PFSK-1 (cell line): Measurements from ENCODE around the gene FAM168A.

Source experiments
- FOXP2 ChIP-seq: optimal IDR thresholded peaks from 2 replicates; pipeline ENCODE3; 2011; ENCODE audit warnings: borderline replicate concordance, control low read depth, inconsistent platforms; ENCODE audit not compliant: insufficient read depth; ENCODE audit errors: extremely low read length, extremely low read depth
- POLR2AphosphoS5 ChIP-seq: IDR thresholded peaks from 2 replicates; pipeline ENCODE4 v1.6.1; 2012; ENCODE audit warnings: low read depth, mild to moderate bottlenecking, control low read depth, low read length, moderate library complexity
- SIN3A ChIP-seq: IDR thresholded peaks from 2 replicates; pipeline ENCODE4 v1.6.1; 2012; ENCODE audit warnings: mild to moderate bottlenecking, low read length, moderate library complexity, borderline replicate concordance; ENCODE audit not compliant: insufficient read depth
- TAF1 ChIP-seq: IDR thresholded peaks from 2 replicates; pipeline ENCODE4 v1.6.1; 2012; ENCODE audit warnings: low read length, control low read depth, borderline replicate concordance; ENCODE audit not compliant: insufficient read depth
- TF ChIP-seq, protein P1 (sequence below), 2 experiments: IDR thresholded peaks; 2 replicates each; pipeline versions ENCODE4 v1.6.1 to v1.8.0; 2011 to 2012; ENCODE audit warnings: low read depth in 2 of 2, low read length in 2 of 2, control low read depth in 1 of 2, inconsistent platforms in 1 of 2, mild to moderate bottlenecking in 1 of 2, moderate library complexity in 1 of 2; ENCODE audit not compliant: insufficient read depth in 1 of 2

DNA sequence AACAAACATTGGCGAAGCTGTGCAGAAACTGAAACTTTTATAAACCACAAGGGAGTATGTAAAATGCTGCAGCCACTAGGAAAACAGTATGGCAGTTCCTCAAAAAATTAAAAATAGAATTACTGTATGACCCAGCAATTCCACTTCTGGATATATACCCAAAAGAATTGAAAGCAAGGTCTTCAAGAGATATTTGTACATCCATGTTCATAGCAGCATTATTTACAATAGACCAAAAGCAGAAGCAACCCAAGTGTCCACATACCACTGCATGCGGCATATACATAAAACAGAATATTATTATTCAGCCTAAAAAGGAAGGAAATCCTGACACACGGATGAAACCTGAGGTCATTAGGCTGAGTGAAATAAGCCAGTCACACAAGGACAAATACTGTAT is 135.9 kb downstream of the FAM168A start:
- TF ChIP-seq TAF1 = no peak
- TF ChIP-seq POLR2AphosphoS5 = no peak
- TF ChIP-seq, protein P1, sequence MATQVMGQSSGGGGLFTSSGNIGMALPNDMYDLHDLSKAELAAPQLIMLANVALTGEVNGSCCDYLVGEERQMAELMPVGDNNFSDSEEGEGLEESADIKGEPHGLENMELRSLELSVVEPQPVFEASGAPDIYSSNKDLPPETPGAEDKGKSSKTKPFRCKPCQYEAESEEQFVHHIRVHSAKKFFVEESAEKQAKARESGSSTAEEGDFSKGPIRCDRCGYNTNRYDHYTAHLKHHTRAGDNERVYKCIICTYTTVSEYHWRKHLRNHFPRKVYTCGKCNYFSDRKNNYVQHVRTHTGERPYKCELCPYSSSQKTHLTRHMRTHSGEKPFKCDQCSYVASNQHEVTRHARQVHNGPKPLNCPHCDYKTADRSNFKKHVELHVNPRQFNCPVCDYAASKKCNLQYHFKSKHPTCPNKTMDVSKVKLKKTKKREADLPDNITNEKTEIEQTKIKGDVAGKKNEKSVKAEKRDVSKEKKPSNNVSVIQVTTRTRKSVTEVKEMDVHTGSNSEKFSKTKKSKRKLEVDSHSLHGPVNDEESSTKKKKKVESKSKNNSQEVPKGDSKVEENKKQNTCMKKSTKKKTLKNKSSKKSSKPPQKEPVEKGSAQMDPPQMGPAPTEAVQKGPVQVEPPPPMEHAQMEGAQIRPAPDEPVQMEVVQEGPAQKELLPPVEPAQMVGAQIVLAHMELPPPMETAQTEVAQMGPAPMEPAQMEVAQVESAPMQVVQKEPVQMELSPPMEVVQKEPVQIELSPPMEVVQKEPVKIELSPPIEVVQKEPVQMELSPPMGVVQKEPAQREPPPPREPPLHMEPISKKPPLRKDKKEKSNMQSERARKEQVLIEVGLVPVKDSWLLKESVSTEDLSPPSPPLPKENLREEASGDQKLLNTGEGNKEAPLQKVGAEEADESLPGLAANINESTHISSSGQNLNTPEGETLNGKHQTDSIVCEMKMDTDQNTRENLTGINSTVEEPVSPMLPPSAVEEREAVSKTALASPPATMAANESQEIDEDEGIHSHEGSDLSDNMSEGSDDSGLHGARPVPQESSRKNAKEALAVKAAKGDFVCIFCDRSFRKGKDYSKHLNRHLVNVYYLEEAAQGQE (IDR thresholded peaks at IDR 0.05; ENCODE audit: insufficient read depth in 1 of 2, low read depth in 2 of 2, low read length in 2 of 2) = no peak
- TF ChIP-seq SIN3A = no peak
- no peak for TF ChIP-seq FOXP2
